ENCODE data around the gene ACADSB.

The ACADSB gene

GRCh38 chr10:123021517-123021916, 12.7 kb downstream of the ACADSB start:
- H4K20me1 ChIP-seq: no peaks in the 10 kb centered on the region; a peak in 1 of 22 replicates
- no peaks in the 10 kb centered on the region for H3K27me3 ChIP-seq
- H3K9me3 ChIP-seq (replicated peaks in 1 of 11): peaks cover 0 to 4% (median 0%) of the 10 kb centered on the region in 11 experiments; a peak in 2 of 22 replicates
- H3K4me1 ChIP-seq: peaks cover 0 to 10% (median 3%) of the 10 kb centered on the region in 10 experiments; a peak in 6 of 20 replicates
- H3K4me2 ChIP-seq: no peak overlapping the region
- TF ChIP-seq Cebpa-rat (IDR thresholded peaks at IDR 0.05): no peak
- 0 out of 22 replicates have a peak, but pooled peaks cover 0 to 3% (median 0%) of the 10 kb centered on the region in 11 experiments for H3K36me3 ChIP-seq
- H3K9ac ChIP-seq: no peak overlapping the region
- no peak overlapping the region for H3K4me3 ChIP-seq
- H3K27ac ChIP-seq: no peak overlapping the region

- no peak overlapping the region for H3K27ac ChIP-seq
- no peaks in the 10 kb centered on the region for H3K27me3 ChIP-seq
- no peaks in the 10 kb centered on the region for H3K9me3 ChIP-seq (replicated peaks in 1 of 11)
- H3K4me2 ChIP-seq: peak overlapping the region in 3 of 11 experiments; percentile 28 to 46 (median 28); a peak in 5 of 22 replicates
- H3K9ac ChIP-seq: no peak overlapping the region
- H3K4me1 ChIP-seq: peaks cover 0 to 10% (median 3%) of the 10 kb centered on the region in 10 experiments; a peak in 6 of 20 replicates
- TF ChIP-seq Cebpa-rat (IDR thresholded peaks at IDR 0.05): no peak
- no peak overlapping the region for H3K4me3 ChIP-seq
- H3K36me3 ChIP-seq: no peaks in the 10 kb centered on the region
- no peaks in the 10 kb centered on the region; a peak in 1 of 22 replicates for H4K20me1 ChIP-seq
Observed at GRCh38 chr10:123024540-123024939, 15.7 kb downstream of the ACADSB start.

- H4K20me1 ChIP-seq: no peaks in the 10 kb centered on the region; a peak in 1 of 22 replicates
- H3K9me3 ChIP-seq (replicated peaks in 1 of 11): no peaks in the 10 kb centered on the region
- H3K27me3 ChIP-seq: no peaks in the 10 kb centered on the region
- H3K36me3 ChIP-seq: no peaks in the 10 kb centered on the region
- H3K4me1 ChIP-seq: peaks cover 0 to 10% (median 3%) of the 10 kb centered on the region in 10 experiments; a peak in 6 of 20 replicates
- H3K27ac ChIP-seq: no peak overlapping the region
- H3K4me3 ChIP-seq: no peak overlapping the region
- H3K4me2 ChIP-seq: no peak overlapping the region
- TF ChIP-seq Cebpa-rat (IDR thresholded peaks at IDR 0.05): no peak
- no peak overlapping the region for H3K9ac ChIP-seq
Observed at GRCh38 chr10:123026302-123026701, 17.5 kb downstream of the ACADSB start.

- Histone ChIP-seq H3K4me3 (no peak overlapping the region), H3K4me1 (peaks cover 0 to 10% (median 3%) of the 10 kb centered on the region in 10 experiments; a peak in 6 of 20 replicates), H3K9me3 (replicated peaks in 1 of 11) (no peaks in the 10 kb centered on the region), H3K4me2 (no peak overlapping the region), H3K27ac (no peak overlapping the region), H3K9ac (no peak overlapping the region), H3K27me3 (no peaks in the 10 kb centered on the region), H4K20me1 (no peaks in the 10 kb centered on the region; a peak in 1 of 22 replicates), H3K36me3 (no peaks in the 10 kb centered on the region)
- TF ChIP-seq Cebpa-rat (IDR thresholded peaks at IDR 0.05): no peak
Observed at GRCh38 chr10:123027861-123028260, 19.1 kb downstream of the ACADSB start.

GRCh38 chr10:123031124-123031523, 22.3 kb downstream of the ACADSB start:
- peaks cover 0 to 18% (median 9%) of the 10 kb centered on the region in 11 experiments; a peak in 16 of 22 replicates for H3K36me3 ChIP-seq
- no peak overlapping the region for H3K27ac ChIP-seq
- no peaks in the 10 kb centered on the region for H4K20me1 ChIP-seq
- no peak overlapping the region for H3K4me3 ChIP-seq
- no peak overlapping the region for H3K9ac ChIP-seq
- H3K27me3 ChIP-seq: no peaks in the 10 kb centered on the region
- no peaks in the 10 kb centered on the region; a peak in 1 of 20 replicates for H3K4me1 ChIP-seq
- H3K9me3 ChIP-seq (replicated peaks in 1 of 11): no peaks in the 10 kb centered on the region
- no peak for TF ChIP-seq Cebpa-rat (IDR thresholded peaks at IDR 0.05)
- H3K4me2 ChIP-seq: no peak overlapping the region

- H3K4me2 ChIP-seq: no peak overlapping the region
- no peaks in the 10 kb centered on the region for H3K27me3 ChIP-seq
- TF ChIP-seq Cebpa-rat (IDR thresholded peaks at IDR 0.05): no peak
- no peak overlapping the region for H3K9ac ChIP-seq
- no peaks in the 10 kb centered on the region for H3K9me3 ChIP-seq (replicated peaks in 1 of 11)
- H3K36me3 ChIP-seq: peaks cover 0 to 29% (median 19%) of the 10 kb centered on the region in 11 experiments; a peak in 18 of 22 replicates
- H3K4me3 ChIP-seq: no peak overlapping the region
- peaks cover 0 to 4% (median 0%) of the 10 kb centered on the region in 11 experiments; a peak in 1 of 22 replicates for H4K20me1 ChIP-seq
- no peak overlapping the region for H3K27ac ChIP-seq
- peaks cover 7 to 11% (median 9%) of the 10 kb centered on the region in 10 experiments; a peak in 19 of 20 replicates for H3K4me1 ChIP-seq
Observed at GRCh38 chr10:123034332-123034731, 25.5 kb downstream of the ACADSB start.

GRCh38 chr10:123035467-123036086, 26.8 kb downstream of the ACADSB start:
- no peak for TF ChIP-seq Cebpa-rat (IDR thresholded peaks at IDR 0.05)
- Histone ChIP-seq H3K9ac (no peak overlapping the region), H3K9me3 (replicated peaks in 1 of 11) (no peaks in the 10 kb centered on the region), H3K36me3 (peaks cover 0 to 29% (median 19%) of the 10 kb centered on the region in 11 experiments; a peak in 18 of 22 replicates), H4K20me1 (peaks cover 0 to 4% (median 0%) of the 10 kb centered on the region in 11 experiments; a peak in 1 of 22 replicates), H3K4me2 (no peak overlapping the region), H3K4me1 (peaks cover 10 to 16% (median 12%) of the 10 kb centered on the region in 10 experiments; a peak in 19 of 20 replicates), H3K4me3 (no peak overlapping the region), H3K27me3 (no peaks in the 10 kb centered on the region), H3K27ac (no peak overlapping the region)

- peak overlapping the region; percentile 13 to 65 (median 49); a peak in 21 of 22 replicates for H3K4me2 ChIP-seq
- peaks cover 0 to 4% (median 0%) of the 10 kb centered on the region in 11 experiments; a peak in 1 of 22 replicates for H4K20me1 ChIP-seq
- TF ChIP-seq Cebpa-rat (IDR thresholded peaks at IDR 0.05): no peak
- H3K36me3 ChIP-seq: peaks cover under 1 to 29% (median 21%) of the 10 kb centered on the region in 11 experiments; a peak in 18 of 22 replicates
- peaks cover 10 to 25% (median 15%) of the 10 kb centered on the region in 10 experiments for H3K4me1 ChIP-seq
- H3K4me3 ChIP-seq: no peak overlapping the region
- no peaks in the 10 kb centered on the region for H3K9me3 ChIP-seq (replicated peaks in 1 of 11)
- H3K9ac ChIP-seq: no peak overlapping the region
- no peak overlapping the region for H3K27ac ChIP-seq
- H3K27me3 ChIP-seq: no peaks in the 10 kb centered on the region
Observed at GRCh38 chr10:123038782-123039631, 30.2 kb downstream of the ACADSB start.

- H4K20me1 ChIP-seq: peaks cover 0 to 4% (median 0%) of the 10 kb centered on the region in 11 experiments; a peak in 1 of 22 replicates
- no peaks in the 10 kb centered on the region for H3K27me3 ChIP-seq
- peak overlapping the region; percentile 13 to 65 (median 49); a peak in 20 of 22 replicates for H3K4me2 ChIP-seq
- no peak overlapping the region for H3K9ac ChIP-seq
- H3K9me3 ChIP-seq (replicated peaks in 1 of 11): no peaks in the 10 kb centered on the region
- H3K4me3 ChIP-seq: no peak overlapping the region
- no peak overlapping the region for H3K27ac ChIP-seq
- H3K36me3 ChIP-seq: peaks cover 3 to 29% (median 22%) of the 10 kb centered on the region in 11 experiments; a peak in 18 of 22 replicates
- H3K4me1 ChIP-seq: peaks cover 10 to 25% (median 15%) of the 10 kb centered on the region in 10 experiments
- no peak for TF ChIP-seq Cebpa-rat (IDR thresholded peaks at IDR 0.05)
Observed at GRCh38 chr10:123039632-123039930, 30.8 kb downstream of the ACADSB start.

Data from BLaER1 treated with 17β-estradiol and CSF1 and Interleukin-3, amounts not matched to agents 10 nM and 100 nM (cell line).